Hepatocyte (in vitro differentiated cells): ENCODE data around the gene RHBDD3.

ENCODE experiments used
- CTCF ChIP-seq: fragments of 200-600 bp; sonication (generic); IDR thresholded peaks from 2 replicates; pipeline ENCODE4 v1.5.1; 2016; ENCODE audit warnings: antibody characterized with exemption, mild to moderate bottlenecking; ENCODE audit not compliant: poor library complexity
- EZH2 ChIP-seq: fragments of 200-600 bp; sonication (generic); IDR thresholded peaks from 2 replicates; pipeline ENCODE4 v1.6.1; 2016; ENCODE audit warnings: antibody characterized with exemption, mild to moderate bottlenecking, borderline replicate concordance
- EZH2phosphoT487 ChIP-seq: fragments of 200-600 bp; sonication (generic); IDR thresholded peaks from one replicate; pipeline ENCODE4 v1.6.1; 2018; ENCODE audit warnings: antibody characterized with exemption, mild to moderate bottlenecking, low read depth, moderate library complexity; ENCODE audit not compliant: unreplicated experiment, severe bottlenecking

- TF ChIP-seq CTCF (no peak), EZH2 (no peak), EZH2phosphoT487 (no peak)
These were observed 51.5 kb downstream of the RHBDD3 start for GRCh38 chr22:29216011-29216872.
